Measurements from ENCODE around the gene CROCC2.
A peak's percentile ranks its signal among the peaks of the same experiment; 100 is the strongest.

The CROCC2 gene

GRCh38 chr2:240987588-240987987 is 81.5 kb downstream of the CROCC2 start:
- DNase-seq (ENCODE audit: low read depth, low spot score), result no peak

GRCh38 chr2:240988146-240988545 is 82.0 kb downstream of the CROCC2 start:
- DNase-seq (ENCODE audit: low read depth, low spot score), result peak; percentile 53

GRCh38 chr2:240988571-240989271 is 82.6 kb downstream of the CROCC2 start:
- no peak for DNase-seq (ENCODE audit: low read depth, low spot score)

- DNase-seq (ENCODE audit: low read depth, low spot score), result no peak
Measured at GRCh38 chr2:240989451-240990265, 83.5 kb downstream of the CROCC2 start.

- DNase-seq (ENCODE audit: low read depth, low spot score), result no peak
Measured at GRCh38 chr2:240990266-240990529, 84.1 kb downstream of the CROCC2 start.

GRCh38 chr2:240990726-240991377 is 84.7 kb downstream of the CROCC2 start:
- DNase-seq (ENCODE audit: low read depth, low spot score), result no peak

GRCh38 chr2:240991378-240992263 is 85.5 kb downstream of the CROCC2 start:
- DNase-seq (ENCODE audit: low read depth, low spot score), result peak; percentile 96

- DNase-seq (ENCODE audit: low read depth, low spot score), result no peak
Measured at GRCh38 chr2:240992572-240993291, 86.6 kb downstream of the CROCC2 start.

- DNase-seq (ENCODE audit: low read depth, low spot score), result no peak
Measured at GRCh38 chr2:240993446-240994170, 87.5 kb downstream of the CROCC2 start.

- no peak for DNase-seq (ENCODE audit: low read depth, low spot score)
Measured at GRCh38 chr2:240994171-240994896, 88.2 kb downstream of the CROCC2 start.

- DNase-seq (ENCODE audit: low read depth, low spot score), result no peak
Measured at GRCh38 chr2:240995041-240996021, 89.2 kb downstream of the CROCC2 start.

- DNase-seq (ENCODE audit: low read depth, low spot score), result no peak
Measured at GRCh38 chr2:240996161-240996833, 90.2 kb downstream of the CROCC2 start.

GRCh38 chr2:240996834-240997140 is 90.7 kb downstream of the CROCC2 start:
- no peak for DNase-seq (ENCODE audit: low read depth, low spot score)

GRCh38 chr2:240997141-240997855 is 91.2 kb downstream of the CROCC2 start:
- no peak for DNase-seq (ENCODE audit: low read depth, low spot score)

- DNase-seq (ENCODE audit: low read depth, low spot score), result peak; percentile 89
Measured at GRCh38 chr2:240997856-240998705, 91.9 kb downstream of the CROCC2 start, which contains the start of gene SNED1. Gene SNED1 (plus strand): TSS chr2:240998618. CDS start chr2:240998838, 220 bp downstream.

- no peak for DNase-seq (ENCODE audit: low read depth, low spot score)
Measured at GRCh38 chr2:240998706-240998994, 92.5 kb downstream of the CROCC2 start.

Measured in astrocyte of the hippocampus (primary cell).